Activated CD4-positive, CD25-positive, alpha-beta regulatory T cell treated with anti-CD3 and anti-CD28 coated beads, Interleukin-2, amount 50 U/mL, for 72 hours (primary cell): Measurements from ENCODE around the gene DOCK11.

Experiments
- DNase-seq: peaks from one replicate; pipeline ENCODE4 v3.0.0; 2021

Gene DOCK11

DNA sequence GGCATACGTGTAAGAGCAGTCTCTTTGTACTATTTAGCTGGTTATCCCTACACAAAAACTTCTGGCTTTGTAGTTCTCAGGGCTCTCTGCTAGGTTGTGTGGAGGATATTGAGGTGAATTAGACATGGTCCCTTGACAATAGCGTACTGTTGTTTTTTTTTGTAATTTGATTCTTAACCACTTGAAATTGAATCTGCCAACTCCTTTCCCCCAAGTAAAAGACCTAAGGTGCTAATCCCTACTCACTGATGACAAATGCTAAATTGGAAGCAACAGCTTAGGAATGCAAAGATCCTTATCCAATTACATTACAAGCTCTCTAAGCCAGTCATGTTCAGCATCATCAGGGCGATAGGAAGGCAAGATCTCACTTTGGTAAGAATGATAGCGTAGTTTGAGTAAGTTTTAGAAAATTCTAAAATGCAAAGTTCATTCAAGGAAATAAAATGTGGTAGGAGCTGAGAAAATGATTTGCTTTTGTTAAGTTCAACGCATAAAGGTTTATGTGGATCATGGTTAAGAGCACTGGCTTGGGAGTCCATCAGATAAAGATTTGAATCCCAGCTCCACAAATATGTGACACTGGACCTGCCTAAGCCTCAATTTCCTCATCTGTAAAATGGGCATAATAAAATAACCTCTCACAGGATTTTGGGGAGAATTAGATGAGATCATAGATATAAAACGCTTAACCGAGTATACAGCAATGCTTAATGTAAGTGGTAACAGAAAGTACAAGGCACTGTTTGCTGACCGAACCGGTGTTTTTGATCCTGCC lies 39.3 kb downstream of the DOCK11 start:
- DNase-seq = no peak

DNA sequence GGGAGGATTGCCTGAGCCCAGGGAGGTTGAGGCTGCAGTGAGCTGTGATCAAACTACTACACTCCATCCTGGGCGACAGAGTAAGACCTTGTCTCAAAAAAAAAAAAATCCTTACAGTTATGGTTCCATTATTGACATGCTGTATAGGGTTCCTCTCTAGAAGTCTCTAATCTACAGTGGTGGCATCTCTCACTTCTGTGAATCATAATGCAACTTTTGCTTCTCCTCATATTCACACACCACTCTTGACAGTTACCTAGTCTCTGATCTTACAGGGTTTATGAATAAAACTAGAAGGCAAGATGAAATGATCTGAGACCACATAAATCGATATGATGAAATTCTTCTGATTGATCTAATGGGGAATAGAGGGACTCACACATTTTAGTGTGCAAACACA lies 40.6 kb downstream of the DOCK11 start:
- DNase-seq = no peak

DNA sequence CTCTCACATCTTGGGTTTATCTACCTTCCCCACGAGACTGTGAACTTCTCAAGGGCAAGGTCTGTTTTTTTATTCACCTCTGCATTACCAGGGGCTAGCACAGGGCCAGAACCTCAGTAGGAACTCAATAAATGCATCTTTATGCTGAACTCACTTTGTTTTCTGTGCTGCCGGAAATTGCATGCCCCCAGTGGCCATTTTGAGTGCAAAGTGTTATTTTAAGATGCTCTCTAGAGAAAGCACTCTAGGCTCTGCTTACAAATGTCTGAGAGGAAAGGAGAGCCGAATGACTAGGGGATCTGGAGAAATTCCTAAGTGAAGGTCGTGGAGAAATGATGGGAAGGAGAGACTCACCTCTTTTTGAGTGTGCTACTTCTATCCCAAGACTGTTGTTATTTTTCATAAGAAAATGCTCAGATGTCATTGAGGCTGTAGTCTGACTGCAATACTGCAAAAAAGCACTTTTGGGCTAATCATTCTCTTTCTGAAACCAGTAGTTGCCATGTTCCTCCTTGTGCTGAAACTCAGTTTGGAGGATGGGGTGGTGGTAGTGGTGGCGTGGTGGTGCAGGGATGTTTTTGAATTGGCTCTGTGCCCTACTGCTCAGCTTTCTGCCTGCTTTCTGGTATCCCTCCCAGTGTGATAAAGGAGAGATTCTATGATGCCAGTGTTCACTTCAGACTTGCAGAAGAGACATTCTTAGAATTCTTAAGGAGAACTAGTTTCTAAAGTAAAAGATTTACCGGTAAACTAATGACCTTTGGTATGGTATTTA lies 41.3 kb downstream of the DOCK11 start:
- no peak for DNase-seq

DNA sequence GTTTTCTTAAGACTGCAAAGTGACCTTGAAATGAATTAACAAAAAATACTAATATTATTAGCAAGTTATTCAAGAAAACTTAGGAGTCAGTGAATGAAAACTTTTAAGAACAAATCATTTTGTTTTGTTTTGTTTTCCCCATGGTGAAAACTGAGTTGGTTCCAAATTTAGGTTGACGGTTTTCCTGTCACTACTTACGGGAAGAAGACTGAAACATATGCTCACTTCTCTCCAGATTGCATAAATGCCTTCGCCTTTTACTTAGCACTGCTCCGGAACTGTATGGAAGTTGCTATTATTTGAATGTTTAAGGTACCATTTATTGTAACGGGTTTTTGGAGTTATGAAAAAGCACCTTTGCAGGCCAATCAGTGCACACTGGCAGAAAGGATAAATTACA lies 42.8 kb downstream of the DOCK11 start:
- DNase-seq = no peak

DNA sequence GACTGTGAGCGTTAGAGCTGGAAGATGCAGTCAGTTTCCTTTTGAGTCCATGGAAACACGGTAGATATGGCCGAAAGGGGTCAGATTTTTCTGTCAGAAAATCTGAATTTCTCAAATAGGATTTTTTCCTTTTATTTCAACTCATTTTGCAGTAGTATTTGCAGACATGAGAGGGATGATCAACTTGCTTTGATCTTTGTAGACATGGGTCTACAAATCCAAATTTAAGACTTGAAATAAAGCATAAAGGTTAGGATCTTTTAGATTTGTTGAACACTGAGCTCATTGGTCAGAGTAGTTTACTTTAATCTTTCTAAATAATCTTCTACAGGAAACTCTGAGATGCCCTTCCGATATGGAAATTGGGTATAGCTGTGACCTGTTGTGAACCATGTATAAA lies 44.7 kb downstream of the DOCK11 start:
- DNase-seq = no peak

DNA sequence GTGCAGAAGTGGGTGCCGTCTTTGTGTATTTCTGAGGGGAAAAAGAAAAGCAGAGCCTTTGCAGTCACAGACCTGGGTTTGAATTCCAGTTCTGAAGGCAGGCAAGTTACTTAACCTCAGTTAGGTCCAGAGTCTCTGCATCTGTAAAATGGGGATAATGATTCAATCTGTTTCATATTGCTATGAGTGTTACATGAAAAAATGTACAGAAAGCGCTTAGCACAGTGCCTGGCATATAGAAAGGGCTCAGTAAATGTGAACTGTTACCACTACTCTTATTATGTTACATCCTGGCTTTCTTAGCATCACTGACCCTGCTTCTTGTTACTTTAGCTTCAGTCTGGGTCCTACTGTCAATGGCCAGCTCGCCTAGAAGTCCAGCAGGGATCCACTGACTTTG lies 45.9 kb downstream of the DOCK11 start:
- no peak for DNase-seq

DNA sequence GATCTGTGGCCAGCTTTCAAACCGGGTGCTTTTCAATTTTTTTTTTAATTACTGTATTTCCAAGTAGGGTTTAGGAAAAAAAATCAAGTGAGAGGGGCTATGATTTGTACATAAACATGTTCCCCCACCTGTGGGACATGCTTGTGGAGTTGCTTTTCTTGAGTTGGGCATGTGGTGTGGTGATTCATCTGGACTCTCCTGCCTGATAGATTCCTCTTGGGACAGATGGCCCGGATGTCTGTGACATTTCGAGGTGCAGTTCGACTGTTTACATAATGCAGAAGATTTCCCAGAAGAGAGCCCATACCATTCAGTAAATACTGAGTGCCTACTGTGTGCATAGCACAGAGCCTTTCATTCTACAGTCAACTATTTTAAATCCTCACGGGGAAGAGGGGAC lies 49.9 kb downstream of the DOCK11 start:
- no peak for DNase-seq

DNA sequence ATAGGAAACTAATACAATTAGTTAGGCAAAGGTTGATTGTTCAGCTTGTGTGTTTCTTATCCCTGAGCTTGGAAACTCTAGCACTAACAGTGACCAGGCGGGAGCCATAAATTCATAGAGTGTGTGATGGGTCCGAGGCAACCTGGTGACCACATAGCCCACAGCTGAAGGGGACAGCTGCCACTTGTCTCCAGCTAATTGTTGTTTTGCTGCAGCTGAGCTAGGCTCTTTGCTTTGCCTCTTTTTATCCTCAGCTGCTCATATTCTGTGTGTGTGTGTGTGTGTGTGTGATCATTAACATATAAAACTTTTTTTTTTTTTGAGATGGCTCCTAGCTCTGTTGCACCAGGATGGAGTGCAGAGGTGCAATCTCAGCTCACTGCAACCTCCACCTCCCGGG lies 53.2 kb downstream of the DOCK11 start:
- no peak for DNase-seq

DNA sequence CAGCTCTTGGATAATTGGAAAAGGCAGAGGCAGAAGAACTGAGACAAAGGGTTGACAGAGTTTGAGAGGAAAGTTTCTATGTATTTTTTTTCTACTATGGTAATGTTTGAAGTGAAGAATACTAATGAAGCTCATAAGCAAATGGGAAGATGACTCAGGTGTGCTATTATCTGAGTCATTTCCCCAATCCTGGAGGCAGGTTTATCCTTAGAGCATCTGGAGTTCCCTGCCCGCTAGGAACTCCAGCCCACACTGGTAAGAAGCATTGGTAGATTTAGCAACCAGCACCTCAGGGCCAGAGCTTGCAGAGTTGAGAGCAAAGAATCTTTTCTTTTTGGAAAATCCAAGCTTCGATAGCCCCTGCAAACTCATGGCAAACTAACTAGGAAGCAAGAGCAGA lies 55.2 kb downstream of the DOCK11 start:
- DNase-seq = no peak

DNA sequence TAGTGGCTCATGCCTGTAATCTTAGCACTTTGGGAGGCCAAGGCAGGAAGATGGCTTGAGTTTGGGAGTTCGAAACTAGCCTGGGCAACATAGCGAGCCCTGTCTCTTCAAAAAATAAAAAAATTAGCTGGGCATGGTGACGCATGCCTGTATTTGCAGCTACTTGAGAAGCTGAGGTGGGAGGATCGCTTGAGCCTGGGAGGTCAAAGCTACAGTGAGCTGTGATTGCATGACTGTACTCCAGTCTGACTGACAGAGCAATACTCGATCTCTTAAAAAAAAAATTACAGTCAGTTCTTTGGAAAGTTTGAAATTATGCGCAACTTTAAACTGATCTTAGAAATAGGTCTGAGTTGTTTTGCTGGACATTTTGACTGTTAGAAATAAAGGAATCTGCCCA lies 55.8 kb downstream of the DOCK11 start:
- no peak for DNase-seq

DNA sequence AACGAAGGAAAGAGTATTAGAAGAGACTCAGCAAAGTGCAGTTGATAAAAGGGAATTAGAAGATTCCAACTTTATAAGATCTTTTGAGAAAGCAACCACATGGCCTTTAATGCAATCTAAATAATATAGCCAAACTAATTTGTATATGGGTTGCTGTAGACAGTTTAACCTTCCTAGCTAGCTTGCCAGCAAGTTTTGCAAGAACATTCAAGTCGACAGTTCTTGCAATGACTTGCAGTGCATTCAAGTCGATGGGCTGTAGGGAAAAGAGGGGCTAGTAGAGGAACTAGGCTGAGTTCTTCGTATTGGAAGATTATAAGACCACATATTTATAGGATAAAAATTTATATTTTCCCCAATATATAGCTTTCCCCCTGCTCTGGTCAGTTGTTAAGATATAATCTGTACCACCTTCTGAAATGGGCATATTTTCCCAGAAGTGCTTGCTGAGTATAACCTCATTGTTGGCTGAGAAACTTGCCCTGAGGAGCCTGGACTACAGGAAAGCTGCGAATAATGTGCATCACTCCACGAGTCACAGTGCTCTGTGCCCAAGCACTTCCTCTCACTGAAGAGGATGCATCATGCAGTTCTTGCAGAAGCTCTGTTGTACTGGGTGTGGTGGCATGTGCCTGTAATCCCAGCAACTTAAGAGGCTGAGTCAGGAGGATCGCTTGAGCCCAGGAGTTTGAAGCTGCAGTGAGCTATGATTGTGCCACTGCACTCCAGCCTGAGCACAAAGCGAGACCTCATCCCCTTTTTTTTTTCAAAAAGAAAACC lies 56.7 kb downstream of the DOCK11 start:
- DNase-seq = no peak

DNA sequence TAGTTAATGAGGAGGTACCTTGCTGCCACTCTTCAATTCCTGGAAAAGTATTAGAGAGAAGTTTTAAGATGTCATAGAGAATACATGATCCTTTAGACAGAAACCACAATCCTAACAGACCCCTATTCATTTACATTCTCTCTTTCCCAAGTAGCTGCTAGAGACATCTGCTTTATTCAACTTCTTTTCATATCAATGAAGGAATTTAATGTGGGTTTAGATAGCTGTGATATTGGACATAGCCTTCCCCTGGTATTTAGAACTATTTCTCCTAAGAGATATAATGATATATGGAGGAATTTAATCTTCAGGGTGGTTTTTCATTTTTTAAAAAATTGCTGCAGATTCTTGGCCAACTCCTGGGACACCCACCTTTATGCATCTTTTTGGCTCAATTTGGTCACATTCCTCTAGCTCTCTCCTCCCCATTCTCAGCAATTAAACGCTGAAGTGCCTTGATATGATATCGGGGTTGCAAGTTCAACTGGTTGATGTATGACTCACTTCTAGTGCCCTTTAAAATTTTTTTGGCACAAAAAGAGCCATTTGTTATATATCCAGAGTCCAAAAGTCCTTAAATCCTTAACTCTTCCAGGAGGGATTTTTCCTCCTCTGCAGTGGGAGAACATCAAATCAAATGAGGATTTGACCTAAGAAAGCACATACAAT lies 57.6 kb downstream of the DOCK11 start:
- no peak for DNase-seq

DNA sequence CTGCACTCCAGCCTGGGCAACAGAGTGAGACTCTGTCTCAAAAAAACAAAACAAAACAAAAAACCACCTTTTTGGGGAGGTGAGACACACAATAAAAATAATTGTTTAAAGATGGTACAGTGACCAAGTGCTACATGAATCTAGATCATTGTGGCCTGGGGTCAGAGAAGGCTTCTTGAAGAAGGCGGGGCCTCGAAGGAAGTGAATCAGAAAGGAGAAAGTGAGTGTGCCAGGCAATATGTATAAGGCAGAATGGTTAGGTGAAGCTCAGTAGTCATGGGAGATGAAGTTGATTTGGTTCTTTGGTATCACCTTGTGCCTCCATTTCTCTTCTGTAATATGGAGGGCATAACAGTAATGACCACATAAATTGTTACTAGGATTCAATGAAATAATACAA lies 58.9 kb downstream of the DOCK11 start:
- DNase-seq = no peak

DNA sequence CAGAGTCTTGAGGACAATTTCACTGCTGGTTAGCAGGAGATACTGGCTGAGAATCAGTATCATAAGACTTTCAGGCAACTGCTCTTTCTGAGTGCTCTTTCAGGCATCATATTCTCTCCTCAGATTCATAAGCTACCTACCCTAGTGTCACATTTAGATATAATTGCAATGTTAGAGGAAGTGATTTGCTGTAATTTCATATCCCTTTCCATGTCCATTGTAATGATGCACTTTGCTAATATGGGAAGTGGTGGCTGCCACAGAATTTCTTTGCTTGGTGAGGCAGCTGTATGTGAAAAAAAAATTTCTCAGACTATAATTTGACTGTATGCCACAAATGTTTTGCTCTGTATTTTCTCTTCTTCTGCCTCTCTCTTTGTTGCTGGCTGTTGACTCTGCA lies 63.3 kb downstream of the DOCK11 start:
- DNase-seq = no peak

DNA sequence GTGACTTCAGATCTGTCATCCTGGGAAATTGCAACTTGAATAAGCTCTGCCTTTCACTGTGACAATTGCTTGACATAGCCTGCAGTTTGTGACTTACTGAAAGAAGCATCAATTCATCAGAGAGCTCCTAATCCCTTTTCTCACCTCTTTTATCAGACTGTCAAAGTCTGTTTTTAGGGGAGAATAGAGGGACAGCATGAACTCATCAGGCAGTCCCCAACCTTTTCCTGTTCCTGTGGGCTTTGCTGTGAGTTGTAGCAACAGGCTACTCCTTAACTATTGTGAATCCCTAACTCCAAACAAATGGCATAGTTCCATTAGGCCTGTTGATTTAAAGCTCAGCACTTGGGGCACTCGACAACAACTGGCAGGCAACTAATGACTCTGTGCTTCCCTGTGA lies 64.9 kb downstream of the DOCK11 start:
- no peak for DNase-seq

DNA sequence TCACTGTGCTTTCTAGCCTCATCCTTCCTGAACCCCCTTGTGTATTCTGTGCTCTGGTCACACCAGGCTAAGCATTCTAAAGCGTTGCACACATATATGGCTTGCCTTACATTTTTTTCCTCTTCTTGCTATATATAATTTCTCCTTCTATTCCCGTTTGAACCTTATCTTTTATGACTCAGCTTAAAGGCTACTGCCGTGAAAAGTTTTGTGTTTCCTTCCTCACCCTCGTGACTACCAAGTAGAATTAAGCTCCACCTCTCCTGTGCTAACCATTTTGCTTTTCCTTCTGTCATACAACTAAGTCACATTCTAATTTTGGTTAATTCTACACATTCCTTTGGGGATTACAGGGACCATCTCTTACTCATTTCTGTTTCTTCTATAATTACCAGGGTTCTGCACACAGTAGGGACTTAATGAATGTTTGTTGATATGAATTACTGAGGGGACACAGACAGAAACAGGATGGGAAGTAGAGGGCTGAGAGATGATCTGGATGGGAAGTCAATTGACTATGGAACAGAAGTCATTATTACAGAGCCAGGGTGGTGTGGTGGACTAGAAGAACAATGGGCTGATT lies 67.1 kb downstream of the DOCK11 start:
- DNase-seq = no peak

DNA sequence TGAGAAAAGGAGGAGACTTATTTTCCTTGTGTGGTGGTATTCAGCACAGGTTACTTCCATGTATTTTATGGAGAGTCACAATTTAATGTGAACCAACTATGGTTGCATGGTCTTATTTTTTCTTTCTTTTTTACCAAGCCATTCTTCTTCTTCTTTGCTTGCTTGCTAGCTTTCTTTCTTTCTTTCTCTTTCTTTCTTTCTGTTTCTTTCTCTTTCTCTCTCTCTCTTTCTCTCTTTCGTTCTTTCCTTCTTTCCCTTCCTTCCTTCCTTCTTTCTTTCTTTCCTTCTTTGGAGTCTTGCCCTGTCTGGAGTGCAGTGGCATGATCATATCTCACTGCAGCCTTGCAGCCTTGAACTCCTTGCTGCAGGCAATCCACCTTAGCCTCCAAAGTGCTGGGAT lies 68.9 kb downstream of the DOCK11 start:
- no peak for DNase-seq

DNA sequence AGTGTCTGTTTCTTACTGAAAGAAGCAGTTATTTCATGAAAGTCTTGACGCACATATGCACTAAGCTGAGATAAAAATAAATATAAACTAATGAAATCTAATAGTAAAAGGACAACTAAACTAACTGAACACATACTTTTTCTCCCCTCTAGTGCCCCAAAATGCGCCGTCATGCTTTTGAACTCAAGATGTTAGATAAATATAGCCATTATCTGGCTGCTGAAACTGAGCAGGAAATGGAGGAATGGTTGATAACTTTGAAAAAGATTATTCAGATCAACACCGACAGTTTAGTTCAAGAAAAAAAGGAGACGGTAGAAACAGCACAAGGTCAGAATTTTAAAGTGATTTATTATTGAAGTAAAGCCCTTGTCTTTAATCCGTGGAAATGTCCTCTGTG lies 70.2 kb downstream of the DOCK11 start:
- DNase-seq = no peak

DNA sequence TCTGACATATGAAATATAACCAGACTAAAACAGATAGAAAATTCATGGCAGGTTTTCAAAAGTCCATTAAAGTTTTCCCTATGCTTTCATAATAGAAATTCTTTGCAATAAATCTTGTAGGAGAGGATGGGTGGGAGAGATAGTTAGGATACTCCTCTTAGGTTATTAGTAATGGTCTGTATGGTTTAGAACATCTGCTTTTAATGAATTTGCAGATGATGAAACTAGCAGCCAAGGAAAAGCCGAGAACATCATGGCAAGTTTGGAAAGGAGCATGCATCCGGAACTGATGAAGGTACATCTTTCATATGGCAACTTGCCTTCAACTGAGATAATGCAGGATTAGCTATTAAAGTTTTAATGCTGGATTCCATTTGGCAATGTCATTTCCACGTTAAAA lies 70.7 kb downstream of the DOCK11 start:
- no peak for DNase-seq

DNA sequence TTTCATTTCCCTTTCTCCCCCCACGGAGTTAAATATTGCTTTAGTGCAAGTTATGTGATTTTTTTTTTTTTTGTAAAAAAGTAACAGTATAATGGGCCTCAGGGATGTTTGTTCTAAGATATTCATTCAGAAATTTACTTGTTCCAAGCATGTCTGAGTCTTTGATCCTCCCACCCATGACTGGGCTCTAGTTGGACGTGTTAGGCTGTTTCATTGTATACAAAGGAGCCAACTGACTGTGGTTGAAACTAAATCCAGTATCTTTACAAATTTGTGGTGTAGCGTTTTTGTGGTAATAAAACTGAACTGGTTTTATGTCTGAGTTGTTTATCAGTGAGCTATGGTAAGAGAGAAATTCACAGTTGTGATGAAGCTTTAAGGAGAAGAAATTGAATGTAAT lies 74.1 kb downstream of the DOCK11 start:
- no peak for DNase-seq

DNA sequence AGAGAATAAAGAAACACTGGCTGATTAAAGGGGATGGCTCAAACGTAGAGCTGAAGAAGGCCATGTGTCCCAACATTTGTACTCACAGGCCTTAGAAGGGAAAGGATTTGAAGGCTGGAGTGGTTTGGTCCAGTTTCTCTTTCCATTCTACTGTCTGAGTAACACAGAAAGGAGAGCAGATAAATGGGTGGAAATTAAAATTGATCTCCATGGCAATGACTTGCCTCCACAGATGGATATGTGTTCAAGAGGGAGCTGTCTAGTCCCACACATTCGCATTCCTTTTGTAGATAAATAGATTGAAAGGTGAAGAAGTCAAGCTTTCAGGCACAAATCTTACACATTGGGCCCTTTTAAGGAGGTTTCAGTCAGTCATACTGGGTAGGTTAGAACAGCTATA lies 74.6 kb downstream of the DOCK11 start:
- DNase-seq = no peak

DNA sequence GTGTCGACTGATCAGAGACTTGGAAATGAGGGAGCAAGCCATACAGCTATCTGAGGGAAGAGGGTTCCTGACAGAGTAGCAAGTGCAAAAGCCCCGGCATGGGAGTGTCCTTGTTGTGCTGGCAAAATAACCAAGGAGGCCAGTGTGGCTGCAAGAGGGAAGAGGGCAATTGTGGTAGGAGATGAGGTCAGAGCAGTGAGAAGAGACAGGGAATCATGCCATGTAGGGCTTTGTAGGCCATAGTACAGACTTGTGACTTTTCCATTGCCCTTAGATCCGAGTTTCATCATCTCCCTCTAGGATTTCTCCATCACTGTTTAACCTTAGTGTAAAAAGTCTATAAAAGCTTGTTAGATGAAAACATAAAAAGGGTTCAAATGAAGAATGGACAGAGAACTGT lies 76.2 kb downstream of the DOCK11 start:
- DNase-seq = no peak

DNA sequence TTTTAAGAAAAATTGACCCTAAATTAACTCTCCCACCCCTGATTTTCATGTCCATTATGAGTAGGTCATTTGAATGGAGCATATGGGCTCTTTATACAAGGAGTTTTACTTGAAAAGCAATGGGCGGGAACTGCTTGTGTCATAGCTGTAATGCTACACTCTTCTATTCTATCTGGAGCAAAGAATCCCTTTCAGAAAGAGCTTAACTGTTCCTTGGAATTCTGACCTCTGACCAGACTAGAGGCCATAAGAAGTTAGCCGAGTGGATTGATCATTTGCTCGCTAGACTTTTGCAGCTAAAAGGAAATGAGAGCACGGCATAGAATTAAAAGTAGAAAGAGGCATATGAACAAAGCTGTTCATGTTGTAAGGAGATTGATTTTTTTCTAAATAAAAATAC lies 79.1 kb downstream of the DOCK11 start:
- DNase-seq = no peak
